ENCODE results near the gene PPARD.

- TF ChIP-seq EP300 (conservative IDR thresholded peaks at IDR 0.05; ENCODE audit: poor library complexity, severe bottlenecking) (no peak), CTCF (IDR thresholded peaks at IDR 0.05; ENCODE audit: poor library complexity, severe bottlenecking) (no peak)
These were observed 14.1 kb upstream of the PPARD start for GRCh38 chr6:35328108-35328723.

All from neural cell (in vitro differentiated cells).